Transverse colon (tissue), 4 donors: ENCODE measurements around the gene DGCR2. TPM values are rescaled to one million over a fixed set of nuclear protein-coding genes. Genes with fewer than 3 reads are reported as not detected.

Source experiments
- DNase-seq: peaks from one replicate; pipeline ENCODE4 v3.0.0-alpha.2; 2019
- H3K27ac ChIP-seq, 4 donors: fragments of 200-600 bp; sonication (generic); 2 replicates each; pipeline ENCODE4 v1.5.1; 2016 to 2018; ENCODE audit warnings: inconsistent platforms in 4 of 4
- H3K27me3 ChIP-seq: fragments of 200-600 bp; sonication (generic); 2 replicates; pipeline ENCODE4 v1.5.1; 2017; ENCODE audit warnings: inconsistent platforms
- H3K36me3 ChIP-seq, 4 donors: fragments of 200-600 bp; sonication (generic); 2 replicates each; pipeline ENCODE4 v1.5.1; 2017 to 2019; ENCODE audit warnings: inconsistent platforms in 4 of 4
- H3K4me1 ChIP-seq, 4 donors: fragments of 200-600 bp; sonication (generic); 2 replicates each; pipeline ENCODE4 v1.5.1; 2017 to 2020; ENCODE audit warnings: inconsistent platforms in 4 of 4
- H3K4me3 ChIP-seq, 4 donors: fragments of 200-600 bp; sonication (generic); 1 replicate in 1 of 4; 2 replicates in 3 of 4; pipeline versions ENCODE4 v1.5.1 to v1.6.1; 2017 to 2019; ENCODE audit warnings: inconsistent platforms in 4 of 4
- H3K9me3 ChIP-seq, 2 donors: fragments of 200-600 bp; sonication (generic); 2 replicates each; pipeline ENCODE4 v1.5.1; 2017 to 2019; ENCODE audit warnings: inconsistent platforms in 2 of 2
- EP300 ChIP-seq: sonication (generic); formaldehyde crosslinking; IDR thresholded peaks from one replicate; pipeline ENCODE4 v1.6.1; 2017; ENCODE audit warnings: antibody characterized with exemption, low read depth
- POLR2A ChIP-seq: fragments of 450-650 bp; IDR thresholded peaks from one replicate; pipeline ENCODE4 v1.6.1; 2016; ENCODE audit warnings: antibody characterized with exemption, mild to moderate bottlenecking, moderate library complexity
- POLR2AphosphoS5 ChIP-seq, 3 donors: sonication (generic); formaldehyde crosslinking; IDR thresholded peaks; one replicate each; pipeline ENCODE4 v1.6.1; 2016; ENCODE audit warnings: antibody characterized with exemption in 3 of 3
- WGBS, 2 donors: methylation state at CpG; one replicate each; pipeline ENCODE4 v1.1.5; 2018; ENCODE audit warnings: low coverage in 1 of 2; 5-methylcytosine and 5-hydroxymethylcytosine counted together
- in situ Hi-C, 4 donors: fragments of 200-750 bp; cut with MboI; loops; one replicate each; pipeline versions ENCODE4 v1.15.0 to v1.15.1; 2017; ENCODE audit warnings: low sequenced_read_pairs in 3 of 4, low pct_ligation_motif_present in 1 of 4, low pct_unique_long_range_greater_than_20kb in 1 of 4
- intact Hi-C: fragments of 100-400 bp; cut with DNase I; formaldehyde crosslinking; loops from one replicate; pipeline ENCODE4 v1.15.1; 2023; ENCODE audit warnings: low total_unique reads
- total RNA-seq, 4 donors: library from RNA; depleted of rRNA; stranded (reverse); fragments of >200 nt; gene quantifications; one replicate each; pipeline ENCODE4 v1.1.0, GENCODE V29; 2016
- TF ChIP-seq, protein P1 (sequence below), 5 experiments: fragments of 200-600 bp in 3 of 5; fragments of 450-650 bp in 2 of 5; sonication (generic) in 3 of 5; IDR thresholded peaks; 1 replicate in 2 of 5; 2 replicates in 3 of 5; pipeline ENCODE4 v1.5.1; 2016 to 2017; ENCODE audit warnings: antibody characterized with exemption in 5 of 5, inconsistent platforms in 3 of 5, mild to moderate bottlenecking in 2 of 5, moderate library complexity in 1 of 5

DGCR2 gene
- total RNA-seq, 4 donors from 2014 or later, result 71.6 to 106 (median 94.3) TPM

DNA sequence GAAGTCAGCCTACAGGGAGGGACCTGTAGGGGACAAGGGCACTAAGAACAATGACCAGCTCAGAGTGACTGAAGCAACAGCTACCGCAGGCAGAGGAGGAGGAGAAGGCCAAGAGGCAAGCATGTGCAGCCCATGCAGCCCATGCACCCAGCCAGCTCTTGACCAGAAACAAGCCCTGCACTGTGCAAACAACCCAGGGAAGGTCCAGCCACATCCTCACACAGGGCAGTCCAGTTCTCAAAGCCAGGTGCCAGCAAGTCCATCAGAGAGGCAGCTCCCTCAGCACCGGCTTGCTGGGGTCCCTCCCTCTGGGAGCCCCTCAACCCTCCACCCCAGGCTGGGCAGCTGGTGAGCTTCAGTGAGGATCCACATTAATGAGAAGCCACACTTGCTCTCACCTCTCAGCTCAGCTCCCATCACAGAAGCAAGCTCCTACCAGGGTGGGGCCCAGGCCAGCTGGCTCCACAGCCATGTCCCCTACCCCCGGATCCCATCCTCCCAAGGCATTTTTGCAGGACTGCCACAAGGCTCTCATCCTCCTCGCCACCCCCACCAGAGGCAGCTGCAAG lies 7.1 kb downstream of the DGCR2 start:
- WGBS, 2 donors, result 80% methylated on average over 4 of the region's 4 CpGs; no CpG with 5 or more reads in 1 of the 2 donors
- Histone ChIP-seq H3K36me3 (no peaks in the 10 kb centered on the region), H3K27ac (no peak overlapping the region), H3K4me3 (no peak overlapping the region), H3K27me3 (no peaks in the 10 kb centered on the region), H3K4me1 (peaks cover 14 to 41% (median 37%) of the 10 kb centered on the region in 4 donors), H3K9me3 (no peaks in the 10 kb centered on the region)
- in situ Hi-C loops, result no loop called here
- intact Hi-C loops, result no loop called here
- no peak for DNase-seq
- no peak for TF ChIP-seq POLR2AphosphoS5 (IDR thresholded peaks at IDR 0.05)
- TF ChIP-seq EP300, result no peak
- TF ChIP-seq POLR2A, result no peak
- TF ChIP-seq, protein P1, sequence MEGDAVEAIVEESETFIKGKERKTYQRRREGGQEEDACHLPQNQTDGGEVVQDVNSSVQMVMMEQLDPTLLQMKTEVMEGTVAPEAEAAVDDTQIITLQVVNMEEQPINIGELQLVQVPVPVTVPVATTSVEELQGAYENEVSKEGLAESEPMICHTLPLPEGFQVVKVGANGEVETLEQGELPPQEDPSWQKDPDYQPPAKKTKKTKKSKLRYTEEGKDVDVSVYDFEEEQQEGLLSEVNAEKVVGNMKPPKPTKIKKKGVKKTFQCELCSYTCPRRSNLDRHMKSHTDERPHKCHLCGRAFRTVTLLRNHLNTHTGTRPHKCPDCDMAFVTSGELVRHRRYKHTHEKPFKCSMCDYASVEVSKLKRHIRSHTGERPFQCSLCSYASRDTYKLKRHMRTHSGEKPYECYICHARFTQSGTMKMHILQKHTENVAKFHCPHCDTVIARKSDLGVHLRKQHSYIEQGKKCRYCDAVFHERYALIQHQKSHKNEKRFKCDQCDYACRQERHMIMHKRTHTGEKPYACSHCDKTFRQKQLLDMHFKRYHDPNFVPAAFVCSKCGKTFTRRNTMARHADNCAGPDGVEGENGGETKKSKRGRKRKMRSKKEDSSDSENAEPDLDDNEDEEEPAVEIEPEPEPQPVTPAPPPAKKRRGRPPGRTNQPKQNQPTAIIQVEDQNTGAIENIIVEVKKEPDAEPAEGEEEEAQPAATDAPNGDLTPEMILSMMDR (IDR thresholded peaks at IDR 0.05), result no peak

DNA sequence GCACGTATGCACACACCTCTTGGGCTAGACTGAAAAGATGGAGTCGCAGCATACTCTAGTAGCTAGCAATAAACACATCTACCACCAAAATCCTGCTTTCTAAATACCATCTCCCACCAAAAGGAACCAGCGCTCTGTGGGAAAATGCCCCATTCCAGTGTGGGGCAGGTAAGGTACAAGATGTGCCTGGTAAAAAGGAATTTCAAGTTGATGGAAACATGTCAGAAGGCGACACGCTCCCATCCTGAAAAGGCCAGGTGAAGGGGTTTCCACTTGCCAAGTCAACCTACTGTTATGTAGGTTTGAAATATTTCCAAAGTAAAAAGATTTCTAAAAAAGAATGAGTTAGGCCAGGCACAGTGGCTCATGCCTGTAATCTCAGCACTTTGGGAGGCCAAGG lies 8.8 kb downstream of the DGCR2 start:
- no peaks in the 10 kb centered on the region for H3K27me3 ChIP-seq
- WGBS, 2 donors, result 96 to 97% methylated on average over 4 to 5 of the region's 5 CpGs
- no peaks in the 10 kb centered on the region for H3K9me3 ChIP-seq
- in situ Hi-C loops (no loop called here), intact Hi-C loops (no loop called here)
- peaks cover 20 to 41% (median 37%) of the 10 kb centered on the region in 4 donors for H3K4me1 ChIP-seq
- H3K27ac ChIP-seq, result no peak overlapping the region
- H3K36me3 ChIP-seq, result no peaks in the 10 kb centered on the region
- TF ChIP-seq POLR2A, result no peak
- TF ChIP-seq, protein P1 (IDR thresholded peaks at IDR 0.05), result no peak
- no peak for TF ChIP-seq POLR2AphosphoS5 (IDR thresholded peaks at IDR 0.05)
- no peak for TF ChIP-seq EP300
- no peak overlapping the region for H3K4me3 ChIP-seq
- DNase-seq, result no peak

DNA sequence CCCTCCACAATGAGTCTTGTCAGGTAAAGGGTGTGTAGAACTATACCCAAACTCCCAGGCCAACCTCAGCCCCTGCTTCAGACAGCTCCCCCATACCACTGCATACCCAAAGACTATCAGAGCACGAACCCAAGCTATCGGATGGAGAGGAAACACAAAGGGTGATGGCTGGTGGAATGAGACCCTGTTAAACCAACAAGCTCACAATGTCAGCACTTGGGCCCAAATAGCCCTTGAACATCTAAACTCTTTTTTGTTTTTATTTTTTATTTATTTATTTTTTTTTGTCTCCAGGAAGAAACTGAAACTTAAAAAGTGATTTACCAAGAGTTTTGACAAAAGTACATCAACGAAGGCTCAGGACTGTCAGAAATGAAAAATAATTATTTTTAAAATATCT lies 10.6 kb downstream of the DGCR2 start:
- H3K4me1 ChIP-seq, result peaks cover 10 to 37% (median 25%) of the 10 kb centered on the region in 4 donors
- intact Hi-C loops (no loop called here), in situ Hi-C loops (no loop called here)
- H3K27me3 ChIP-seq, result no peaks in the 10 kb centered on the region
- TF ChIP-seq POLR2A, result no peak
- no peak for TF ChIP-seq POLR2AphosphoS5 (IDR thresholded peaks at IDR 0.05)
- no peak for TF ChIP-seq EP300
- TF ChIP-seq, protein P1 (IDR thresholded peaks at IDR 0.05), result no peak
- DNase-seq, result no peak
- no peak overlapping the region for H3K27ac ChIP-seq
- H3K36me3 ChIP-seq, result no peaks in the 10 kb centered on the region
- 91% methylated on average over 3 of the region's 3 CpGs for WGBS, 2 donors
- no peak overlapping the region for H3K4me3 ChIP-seq
- no peaks in the 10 kb centered on the region for H3K9me3 ChIP-seq

DNA sequence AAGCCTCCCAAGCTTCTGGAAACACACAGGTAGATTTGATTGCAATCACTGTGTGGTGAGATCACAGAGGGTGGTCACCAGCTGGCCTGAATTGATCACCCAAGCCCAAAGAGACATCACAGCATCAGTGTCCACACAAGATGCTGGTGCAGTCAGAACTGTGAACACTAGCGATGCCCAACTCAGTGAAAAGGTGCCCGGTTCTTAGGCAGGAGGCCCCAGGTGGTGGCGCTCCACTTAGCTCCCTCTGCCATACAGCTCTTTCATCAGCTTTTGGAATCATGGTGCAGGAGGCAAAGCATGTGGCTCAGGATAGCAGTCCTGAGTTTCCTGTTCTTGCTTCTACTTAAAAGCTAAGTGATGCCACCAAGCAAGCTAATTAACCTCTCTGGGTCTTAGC lies 11.1 kb downstream of the DGCR2 start:
- no peaks in the 10 kb centered on the region for H3K9me3 ChIP-seq
- TF ChIP-seq POLR2A, result no peak
- TF ChIP-seq, protein P1 (IDR thresholded peaks at IDR 0.05), result no peak
- TF ChIP-seq POLR2AphosphoS5 (IDR thresholded peaks at IDR 0.05), result no peak
- TF ChIP-seq EP300, result no peak
- H3K27me3 ChIP-seq, result no peaks in the 10 kb centered on the region
- intact Hi-C loops (no loop called here), in situ Hi-C loops (no loop called here)
- 93% methylated on average over 3 of the region's 3 CpGs; no CpG with 5 or more reads in 1 of the 2 donors for WGBS, 2 donors
- H3K36me3 ChIP-seq, result no peaks in the 10 kb centered on the region
- peaks cover 14 to 41% (median 23%) of the 10 kb centered on the region in 4 donors for H3K4me1 ChIP-seq
- H3K27ac ChIP-seq, result no peak overlapping the region
- no peak overlapping the region for H3K4me3 ChIP-seq
- DNase-seq, result no peak
